Heart right ventricle (tissue), 16 donors: ENCODE results near the gene PIK3CB. TPM values are rescaled to one million over a fixed set of nuclear protein-coding genes. Genes with fewer than 3 reads are reported as not detected.

Source experiments
- ATAC-seq, 8 donors: fragments of 200-7000 bp; cut with Tn5 transposase; one replicate each; pipeline ENCODE4 v1.9.1; 2020; ENCODE audit warnings: mild to moderate bottlenecking in 8 of 8, moderate library complexity in 8 of 8, moderate number of reproducible peaks in 1 of 8
- DNase-seq, 2 donors: peaks; one replicate each; pipeline ENCODE4 v3.0.0-alpha.2; 2020
- H3K27ac ChIP-seq, 10 donors: fragments of 200-600 bp; sonication (generic) in 2 of 10; one replicate each; pipeline versions ENCODE4 v1.5.0 to v1.8.0; 2020 to 2022; ENCODE audit warnings: mild to moderate bottlenecking in 3 of 10
- H3K27me3 ChIP-seq, 7 donors: fragments of 200-600 bp; one replicate each; pipeline ENCODE4 v1.8.0; 2021 to 2022; ENCODE audit warnings: mild to moderate bottlenecking in 2 of 7
- H3K36me3 ChIP-seq, 9 donors: fragments of 200-600 bp; sonication (generic) in 1 of 9; one replicate each; pipeline versions ENCODE4 v1.5.0 to v1.8.0; 2020 to 2022; ENCODE audit warnings: mild to moderate bottlenecking in 2 of 9
- H3K4me1 ChIP-seq, 9 donors: fragments of 200-600 bp; sonication (generic) in 1 of 9; one replicate each; pipeline versions ENCODE4 v1.5.0 to v1.8.0; 2020 to 2022; ENCODE audit warnings: mild to moderate bottlenecking in 4 of 9
- H3K4me3 ChIP-seq, 10 donors: fragments of 200-600 bp; sonication (generic) in 2 of 10; one replicate each; pipeline versions ENCODE4 v1.5.0 to v1.8.0; 2020 to 2022; ENCODE audit warnings: mild to moderate bottlenecking in 7 of 10, moderate library complexity in 2 of 10
- H3K9me3 ChIP-seq, 11 donors: fragments of 200-600 bp in 10 of 11; sonication (generic) in 2 of 11; one replicate each; pipeline versions ENCODE4 v1.5.0 to v1.8.0; 2013 to 2022; ENCODE audit warnings: mild to moderate bottlenecking in 2 of 11, control low read depth in 1 of 11, moderate library complexity in 1 of 11
- WGBS, 2 donors: extraction: QIAGEN DNeasy Blood & Tissue Kit; methylation state at CpG; one replicate each; pipeline ENCODE4 v1.1.7; 2013; ENCODE audit warnings: inconsistent platforms in 1 of 2; 5-methylcytosine and 5-hydroxymethylcytosine counted together
- intact Hi-C, 10 donors: fragments of 100-400 bp; cut with DNase I; formaldehyde crosslinking; loops; one replicate each; pipeline versions ENCODE4 v1.11.1 to v1.14.2; 2022
- long read RNA-seq, 3 donors: library from polyadenylated mRNA; unstranded; transcript quantifications; one replicate each; pipeline ENCODE4 v2.0.0, GENCODE V29; 2020 to 2021
- polyA plus RNA-seq, 2 donors: library from polyadenylated mRNA; stranded (reverse); fragments of 200-250 nt; gene quantifications; one replicate each; pipeline ENCODE4 v1.2.3, GENCODE V29; 2013
- total RNA-seq, 10 donors: library from RNA; stranded (reverse); fragmentation: NEBNext Ultra II Directional in 3 of 10; extraction: Animal tissue kit (Norgen Biotek cat#: 25700) in 3 of 10; gene quantifications; one replicate each; pipeline versions ENCODE4 v1.2.1 to v1.2.4, GENCODE V29; 2021 to 2023
- TF ChIP-seq, protein P1 (sequence below), 9 donors: fragments of 200-600 bp; sonication (generic) in 2 of 9; IDR thresholded peaks; one replicate each; pipeline versions ENCODE4 v1.5.0 to v1.8.0; 2021 to 2022; ENCODE audit warnings: antibody characterized with exemption in 9 of 9, mild to moderate bottlenecking in 5 of 9, moderate library complexity in 1 of 9
- donor health status: Arrhythmogenic right ventricular cardiomyopathy.
- donor health status: ischemic (EF 13 %, LVEDD 7.1; RV severe dilation, severe dysfunction).
- donor health status: healthy with polysubstance abuse.
- donor health status: DM: no; HTN: yes; CAD: no.
- donor health status: DM: no; HTN: no; CAD: no.
- donor health status: ischemic (EF 25% LVEDD 6.9; RV normal size, moderate dysfunction).
- donor health status: ischemic (EF 25% LVEDD 5.7; RV mildly dilated, moderate dysfunction).
- donor health status: healthy.
- donor health status: DM: yes; HTN: yes; CAD: no.
- donor health status: Ischemic cardiomyopathy.
- donor health status: ischemic (EF 35%, LVEDD 5.7; RV mildly dilated, moderate dysfunction).
- donor health status: nonischemic (EF 11% LVEDD 7.7; RV severe dilation, severe dysfunction).
- donor health status: DM: yes; HTN: yes; CAD: no.
- donor health status: PGD.
- donor health status: ischemic (EF 29% LVEDD 5.4; RV normal size, mild dysfunction).
- donor health status: nonischemic (EF 23%, LVEDD 6.1; RV moderate dilation, normal function).

Gene PIK3CB
- 10 to 100 TPM; 26.2 to 45.7 (median 29.8) TPM for total RNA-seq
- 10 to 100 TPM in 1 of 2 donors, 1 to 10 TPM in 1; 8.1 to 12.1 TPM for polyA plus RNA-seq
- long read RNA-seq, donor 1, full-length matches to known transcripts: 8 of 36 reads
- long read RNA-seq, donor 1, partial matches to known transcripts: 8 of 36 reads
- long read RNA-seq, donor 1, other reads (novel, unspliced or antisense): 20 of 36 reads
- long read RNA-seq, donor 2, full-length matches to known transcripts: 5 of 35 reads
- long read RNA-seq, donor 2, partial matches to known transcripts: 4 of 35 reads
- long read RNA-seq, donor 2, other reads (novel, unspliced or antisense): 26 of 35 reads
- long read RNA-seq, donor 3, full-length matches to known transcripts: 5 of 37 reads
- long read RNA-seq, donor 3, partial matches to known transcripts: 9 of 37 reads
- long read RNA-seq, donor 3, other reads (novel, unspliced or antisense): 23 of 37 reads

DNA sequence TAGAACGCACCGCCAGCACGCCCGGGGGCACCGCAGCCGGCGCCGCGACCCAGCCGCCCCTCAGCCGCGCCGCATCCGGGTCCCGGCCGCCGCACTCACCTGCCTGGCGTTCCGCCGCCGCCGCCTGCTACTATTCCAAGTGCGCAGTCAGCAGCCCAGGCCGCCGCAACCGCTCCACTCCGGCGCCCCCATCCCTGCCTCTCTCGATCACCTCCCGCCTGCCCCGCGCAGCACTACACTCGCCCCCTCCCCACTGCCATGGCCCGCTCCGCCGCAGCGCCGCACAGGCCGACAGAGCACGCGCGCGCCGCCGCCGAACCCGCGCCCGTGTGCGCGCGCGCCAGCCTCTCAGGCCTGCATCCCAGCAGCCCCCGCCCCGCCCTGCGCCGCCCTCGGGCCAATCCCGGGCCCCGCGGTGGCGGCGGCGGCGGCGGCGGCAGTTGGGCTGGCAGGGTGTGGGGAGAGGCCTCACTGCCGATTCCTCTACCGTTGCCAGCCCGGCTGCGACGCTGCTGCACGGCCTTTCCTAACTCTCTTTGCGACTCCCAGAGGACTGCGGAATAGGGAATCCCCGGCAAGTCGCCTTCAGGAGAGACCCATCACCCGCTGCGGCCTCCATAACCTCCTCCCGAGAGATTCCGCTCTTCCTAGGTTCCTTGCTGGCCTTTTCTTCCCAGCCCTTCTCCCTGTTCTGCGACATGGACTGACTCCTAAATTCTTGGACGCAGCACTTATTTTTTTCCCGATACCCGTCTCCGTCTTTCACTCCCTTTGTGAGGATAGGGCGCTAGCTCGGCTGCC is at the start of gene PIK3CB:
TSS of gene PIK3CB (minus strand) at position 333 of the 801 bp plus-strand sequence. CDS start 75,585 bp downstream, outside the sequence.
- H3K27me3 ChIP-seq: no peaks in the 10 kb centered on the region
- intact Hi-C loops: loop anchor here in 9 of 10 donors (1.0 to 10.0 kb wide), 9 partner anchors 57 to 140 kb away; no protein-coding TSS in a partner anchor
- H3K36me3 ChIP-seq: no peaks in the 10 kb centered on the region
- TF ChIP-seq, protein P1, sequence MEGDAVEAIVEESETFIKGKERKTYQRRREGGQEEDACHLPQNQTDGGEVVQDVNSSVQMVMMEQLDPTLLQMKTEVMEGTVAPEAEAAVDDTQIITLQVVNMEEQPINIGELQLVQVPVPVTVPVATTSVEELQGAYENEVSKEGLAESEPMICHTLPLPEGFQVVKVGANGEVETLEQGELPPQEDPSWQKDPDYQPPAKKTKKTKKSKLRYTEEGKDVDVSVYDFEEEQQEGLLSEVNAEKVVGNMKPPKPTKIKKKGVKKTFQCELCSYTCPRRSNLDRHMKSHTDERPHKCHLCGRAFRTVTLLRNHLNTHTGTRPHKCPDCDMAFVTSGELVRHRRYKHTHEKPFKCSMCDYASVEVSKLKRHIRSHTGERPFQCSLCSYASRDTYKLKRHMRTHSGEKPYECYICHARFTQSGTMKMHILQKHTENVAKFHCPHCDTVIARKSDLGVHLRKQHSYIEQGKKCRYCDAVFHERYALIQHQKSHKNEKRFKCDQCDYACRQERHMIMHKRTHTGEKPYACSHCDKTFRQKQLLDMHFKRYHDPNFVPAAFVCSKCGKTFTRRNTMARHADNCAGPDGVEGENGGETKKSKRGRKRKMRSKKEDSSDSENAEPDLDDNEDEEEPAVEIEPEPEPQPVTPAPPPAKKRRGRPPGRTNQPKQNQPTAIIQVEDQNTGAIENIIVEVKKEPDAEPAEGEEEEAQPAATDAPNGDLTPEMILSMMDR (IDR thresholded peaks at IDR 0.05): peak in 1 of 9 donors; percentile 6
- H3K4me1 ChIP-seq: peaks cover 5 to 23% (median 14%) of the 10 kb centered on the region in 9 donors
- peak; percentile 97 to 100 (median 98) for ATAC-seq
- H3K27ac ChIP-seq: peak within 1 kb of the TSS; percentile 81 to 96 (median 94)
- DNase-seq: peak; percentile 91 to 94
- peak within 1 kb of the TSS; percentile 70 to 99 (median 88) for H3K4me3 ChIP-seq
- peaks cover 0 to 3% (median 0%) of the 10 kb centered on the region in 11 donors for H3K9me3 ChIP-seq
- WGBS, 2 donors: 1% methylated on average over 62 to 88 of the region's 88 CpGs

DNA sequence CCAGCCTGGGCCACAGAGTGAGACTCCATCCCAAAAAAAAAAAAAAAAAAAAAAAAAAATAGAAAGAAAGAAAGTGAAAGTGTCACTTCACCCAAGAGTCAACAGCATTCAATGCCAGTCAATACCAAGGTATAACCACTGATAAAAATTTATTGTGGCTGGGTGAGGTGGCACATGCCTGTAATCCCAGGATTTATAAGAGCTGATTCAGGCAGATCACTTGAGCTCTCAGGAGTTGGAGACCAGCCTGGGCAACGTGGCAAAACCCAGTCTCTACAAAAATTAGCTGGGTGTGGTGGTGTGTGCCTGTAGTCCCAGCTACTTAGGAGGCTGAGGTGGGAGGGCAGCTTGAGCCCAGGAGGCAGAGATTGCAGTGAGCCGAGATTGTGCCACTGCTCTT is 46.5 kb upstream of the PIK3CB start:
- H3K27me3 ChIP-seq: no peaks in the 10 kb centered on the region
- intact Hi-C loops: no loop called here
- no peak for DNase-seq
- WGBS, 2 donors: 84 to 86% methylated on average over 2 of the region's 2 CpGs
- TF ChIP-seq, protein P1 (IDR thresholded peaks at IDR 0.05): no peak
- H3K4me3 ChIP-seq: no peak overlapping the region
- H3K9me3 ChIP-seq: peaks cover 0 to 4% (median 0%) of the 10 kb centered on the region in 11 donors
- ATAC-seq: no peak
- H3K36me3 ChIP-seq: no peaks in the 10 kb centered on the region
- H3K4me1 ChIP-seq: peaks cover 0 to 2% (median 0%) of the 10 kb centered on the region in 9 donors
- no peak overlapping the region for H3K27ac ChIP-seq

DNA sequence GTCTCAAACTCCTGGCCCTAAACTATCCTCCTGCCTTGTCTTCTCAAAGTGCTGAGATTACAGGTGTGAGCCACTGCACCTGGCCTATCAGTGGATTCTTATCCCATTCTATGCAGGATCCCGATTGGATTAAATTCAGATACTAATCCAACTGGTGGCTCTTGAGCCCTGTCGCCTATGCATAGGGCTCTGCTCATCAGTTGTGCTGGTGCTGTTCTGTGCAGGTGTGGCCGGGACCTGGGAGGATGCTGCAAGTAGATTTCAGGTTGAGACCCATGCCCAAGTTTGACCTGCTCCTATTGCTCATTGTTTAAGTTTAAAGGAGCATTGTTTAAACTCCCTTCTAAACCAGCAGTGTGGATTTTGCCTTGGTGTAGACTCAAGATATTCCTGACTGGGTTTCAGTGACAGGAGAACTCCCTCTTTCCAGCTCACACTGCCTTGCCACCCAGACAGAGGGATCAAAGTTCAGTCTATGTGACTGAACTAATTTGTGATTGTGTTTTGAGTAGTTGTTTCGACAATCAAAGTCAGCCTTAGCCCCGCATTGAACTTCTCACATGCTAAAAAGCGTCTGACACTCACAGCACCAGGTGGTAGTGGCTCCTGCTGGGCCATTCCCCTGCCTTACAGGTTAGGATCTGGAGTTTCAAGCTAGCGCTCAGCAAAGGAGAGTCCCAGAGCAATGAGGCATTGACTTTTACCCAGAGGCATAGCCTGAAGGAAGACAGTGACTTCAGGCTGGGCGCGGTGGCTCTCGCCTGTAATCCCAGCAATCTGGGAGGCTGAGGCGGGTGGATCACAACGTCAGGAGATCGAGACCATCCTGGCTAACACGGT is 45.0 kb upstream of the PIK3CB start:
- Histone ChIP-seq H3K4me1 (peaks cover 0 to 14% (median 0%) of the 10 kb centered on the region in 9 donors), H3K9me3 (peaks cover 0 to 8% (median 0%) of the 10 kb centered on the region in 11 donors), H3K27me3 (no peaks in the 10 kb centered on the region), H3K4me3 (no peak overlapping the region), H3K27ac (no peak overlapping the region), H3K36me3 (no peaks in the 10 kb centered on the region)
- no peak for ATAC-seq
- TF ChIP-seq, protein P1 (IDR thresholded peaks at IDR 0.05): no peak
- 71 to 78% methylated on average over 14 of the region's 14 CpGs for WGBS, 2 donors
- no peak for DNase-seq
- intact Hi-C loops: no loop called here
